B cell (primary cell): ENCODE measurements around the gene TTF1. TPM values are rescaled to one million over a fixed set of nuclear protein-coding genes. Genes with fewer than 3 reads are reported as not detected.

ENCODE experiments used
- ATAC-seq: fragments of 200-7000 bp; cut with Tn5 transposase; one replicate; pipeline ENCODE4 v1.10.0; 2021; ENCODE audit warnings: low read depth, mild to moderate bottlenecking, moderate number of reproducible peaks, moderate library complexity
- CTCF ChIA-PET: fragments of 350-600 bp; sonication (Branson Sonifier 250); formaldehyde crosslinking; loops from one replicate; lab custom pipeline; 2021; ENCODE audit warnings: antibody characterized with exemption, inconsistent platforms; lab: Charles Lee
- POLR2A ChIA-PET: fragments of 350-600 bp; sonication (Branson Sonifier 250); formaldehyde crosslinking; loops from one replicate; lab custom pipeline; 2021; ENCODE audit warnings: antibody characterized with exemption; lab: Charles Lee
- DNase-seq: peaks from one replicate; pipeline ENCODE4 v3.0.0; 2013
- H2AFZ ChIP-seq: 2 replicates; pipeline ENCODE4 v1.6.1; 2012; ENCODE audit warnings: mild to moderate bottlenecking, low read depth, low read length; ENCODE audit not compliant: insufficient read depth, poor library complexity, severe bottlenecking
- H3K27ac ChIP-seq, 2 donors: 1 replicate in 1 of 2; 2 replicates in 1 of 2; pipeline ENCODE4 v1.5.1; 2012 to 2013; ENCODE audit warnings: low read length in 2 of 2, mild to moderate bottlenecking in 2 of 2, moderate library complexity in 1 of 2
- H3K27me3 ChIP-seq, 4 experiments: fragments of 200-600 bp in 1 of 4; sonication (generic) in 1 of 4; replicated peaks in 1 of 4; 1 replicate in 2 of 4; 2 replicates in 2 of 4; pipeline versions ENCODE4 v1.6.1 to v1.7.0; 2013 to 2016; ENCODE audit warnings: low read length in 3 of 4, mild to moderate bottlenecking in 2 of 4, mixed read lengths in 1 of 4, moderate library complexity in 1 of 4; ENCODE audit not compliant: insufficient read depth in 4 of 4, control insufficient read depth in 3 of 4; ENCODE audit errors: control extremely low read depth in 1 of 4
- H3K36me3 ChIP-seq, 2 experiments: replicated peaks in 1 of 2; 1 replicate in 1 of 2; 2 replicates in 1 of 2; pipeline versions ENCODE4 v1.6.1 to v1.7.1; 2013; ENCODE audit warnings: low read length in 1 of 2; ENCODE audit not compliant: insufficient read depth in 2 of 2, control insufficient read depth in 1 of 2; ENCODE audit errors: control extremely low read depth in 1 of 2, extremely low read depth in 1 of 2
- H3K4me1 ChIP-seq, 2 donors: fragments of 200-600 bp in 1 of 2; sonication (generic) in 1 of 2; 1 replicate in 1 of 2; 2 replicates in 1 of 2; pipeline versions ENCODE4 v1.5.1 to v1.6.1; 2013 to 2017; ENCODE audit warnings: low read length in 2 of 2; ENCODE audit not compliant: control insufficient read depth in 2 of 2, insufficient read depth in 2 of 2
- H3K4me2 ChIP-seq: replicated peaks from 2 replicates; pipeline ENCODE3; 2012; ENCODE audit warnings: mild to moderate bottlenecking, low read depth, low read length; ENCODE audit not compliant: poor library complexity, severe bottlenecking
- H3K4me3 ChIP-seq, 5 experiments: fragments of 200-600 bp in 1 of 5; sonication (generic) in 1 of 5; 1 replicate in 3 of 5; 2 replicates in 2 of 5; pipeline versions ENCODE4 v1.5.1 to v1.7.0; 2011 to 2016; ENCODE audit warnings: low read length in 4 of 5, mild to moderate bottlenecking in 4 of 5, low read depth in 2 of 5, control low read depth in 1 of 5, moderate library complexity in 1 of 5; ENCODE audit not compliant: insufficient read depth in 1 of 5; ENCODE audit errors: control extremely low read depth in 1 of 5, extremely low read depth in 1 of 5
- H3K79me2 ChIP-seq: fragments of 200-600 bp; sonication (generic); one replicate; pipeline ENCODE4 v1.6.0; 2016; ENCODE audit warnings: low read length; ENCODE audit not compliant: control insufficient read depth, insufficient read depth
- H3K9ac ChIP-seq: fragments of 200-600 bp; sonication (generic); 2 replicates; pipeline ENCODE4 v1.6.1; 2017; ENCODE audit warnings: mild to moderate bottlenecking, low read length, moderate library complexity
- H3K9me3 ChIP-seq, 3 donors: one replicate each; pipeline versions ENCODE4 v1.6.1 to v1.7.1; 2013; ENCODE audit warnings: low read length in 2 of 3; ENCODE audit not compliant: control insufficient read depth in 2 of 3, insufficient read depth in 1 of 3; ENCODE audit errors: control extremely low read depth in 1 of 3
- H4K20me1 ChIP-seq: 2 replicates; pipeline ENCODE4 v1.6.0; 2012; ENCODE audit warnings: mild to moderate bottlenecking, low read length; ENCODE audit not compliant: insufficient read depth, control insufficient read depth, poor library complexity, severe bottlenecking
- H3K27ac Mint-ChIP-seq: one replicate; pipeline ENCODE4 v1.8.0; 2021; ENCODE audit warnings: mixed read lengths
- H3K27me3 Mint-ChIP-seq: one replicate; pipeline ENCODE4 v1.8.0; 2021; ENCODE audit warnings: mixed read lengths
- H3K4me1 Mint-ChIP-seq: one replicate; pipeline ENCODE4 v1.8.0; 2021; ENCODE audit warnings: mixed read lengths
- H3K4me3 Mint-ChIP-seq: one replicate; pipeline ENCODE4 v1.8.0; 2021; ENCODE audit warnings: mixed read lengths
- H3K9me3 Mint-ChIP-seq: one replicate; pipeline ENCODE4 v1.8.0; 2022; ENCODE audit warnings: mixed read lengths; ENCODE audit not compliant: insufficient read depth
- CTCF ChIP-seq: fragments of 200-600 bp; IDR thresholded peaks from one replicate; pipeline ENCODE4 v1.8.0; 2022; ENCODE audit warnings: antibody characterized with exemption, mild to moderate bottlenecking
- EZH2 ChIP-seq: IDR thresholded peaks from 2 replicates; pipeline ENCODE4 v1.6.1; 2012; ENCODE audit warnings: borderline replicate concordance, low read depth, mild to moderate bottlenecking, moderate library complexity, low read length; ENCODE audit not compliant: insufficient read depth, poor library complexity, severe bottlenecking
- WGBS: methylation state at CpG from one replicate; pipeline ENCODE4 v1.1.5; 2013; ENCODE audit warnings: missing lambda C conversion rate; ENCODE audit not compliant: insufficient coverage; 5-methylcytosine and 5-hydroxymethylcytosine counted together
- intact Hi-C: fragments of 100-400 bp; cut with micrococcal nuclease; formaldehyde crosslinking; loops from one replicate; pipeline ENCODE4 v1.10.0; 2022
- polyA plus RNA-seq: library from polyadenylated mRNA; depleted of rRNA; stranded (reverse); fragments of >200 nt; gene quantifications from 2 replicates; pipeline ENCODE4 v1.2.3, GENCODE V29; 2012
- total RNA-seq, 2 donors: library from RNA; stranded (reverse); fragments of 120-200 nt in 1 of 2; gene quantifications; 1 replicate in 1 of 2; 2 replicates in 1 of 2; pipeline versions ENCODE4 v1.2.3 to v1.2.4, GENCODE V29; 2013 to 2022

Gene TTF1
- total and polyA plus RNA-seq, 2 donors (not counting 1 experiment from before 2014, with no cell fraction given): 12.3 to 26.3 TPM

GRCh38 chr9:132372177-132373095 lies 34.2 kb downstream of the TTF1 start:
- TF ChIP-seq CTCF: no peak
- peak overlapping the region; percentile 25 to 38 for H3K27ac ChIP-seq
- no peak overlapping the region for H3K9ac ChIP-seq
- ChIA-PET POLR2A (interaction anchor here (0.7 to 2.3 kb wide), 6 partner anchors 9 to 33 kb away, joined by 3 to 11 read pairs (median 6); partner anchors contain the start of gene SETX), CTCF (interaction anchor here (0.6 to 1.7 kb wide), 9 partner anchors 10 to 103 kb away, joined by 3 to 8 read pairs (median 4); partner anchors contain the start of gene SETX)
- peak overlapping the region; percentile 59 for H2AFZ ChIP-seq
- DNase-seq (peak; percentile 36), ATAC-seq (peak; percentile 48)
- no peak overlapping the region for H3K4me3 ChIP-seq
- no peaks in the 10 kb centered on the region for H3K9me3 ChIP-seq
- peak overlapping the region; percentile 74 for H3K4me3 Mint-ChIP-seq
- H3K27ac Mint-ChIP-seq: peak overlapping the region; percentile 91
- H3K4me1 Mint-ChIP-seq: peaks cover 38% of the 10 kb centered on the region
- no peaks in the 10 kb centered on the region for H3K27me3 Mint-ChIP-seq
- 51% methylated on average over 8 of the region's 14 CpGs for WGBS
- no peaks in the 10 kb centered on the region for H3K27me3 ChIP-seq
- no peaks in the 10 kb centered on the region for H4K20me1 ChIP-seq
- H3K36me3 ChIP-seq: peaks cover 7 to 21% of the 10 kb centered on the region in 2 experiments
- intact Hi-C loops: no loop called here
- H3K4me1 ChIP-seq: peaks cover 30 to 34% of the 10 kb centered on the region in 2 donors
- peaks cover 21% of the 10 kb centered on the region for H3K79me2 ChIP-seq
- peak overlapping the region; percentile 68 for H3K4me2 ChIP-seq
- H3K9me3 Mint-ChIP-seq: no peaks in the 10 kb centered on the region

GRCh38 chr9:132370592-132370991 lies 36.0 kb downstream of the TTF1 start:
- no peaks in the 10 kb centered on the region for H3K9me3 ChIP-seq
- peaks cover 0 to 7% of the 10 kb centered on the region in 2 experiments for H3K36me3 ChIP-seq
- Mint-ChIP-seq H3K9me3 (no peaks in the 10 kb centered on the region), H3K27me3 (no peaks in the 10 kb centered on the region), H3K4me1 (peaks cover 39% of the 10 kb centered on the region), H3K27ac (no peak overlapping the region), H3K4me3 (no peak overlapping the region)
- H2AFZ ChIP-seq: no peak overlapping the region
- no peaks in the 10 kb centered on the region for H3K27me3 ChIP-seq
- no peak overlapping the region for H3K27ac ChIP-seq
- no peak for TF ChIP-seq CTCF
- TF ChIP-seq EZH2: no peak
- H3K79me2 ChIP-seq: peaks cover 14% of the 10 kb centered on the region
- no peak for DNase-seq
- H3K4me3 ChIP-seq: no peak overlapping the region
- ChIA-PET POLR2A (interaction anchor here (0.6 to 1.0 kb wide), 2 partner anchors 11 to 23 kb away, joined by 3 to 7 read pairs; no protein-coding TSS in a partner anchor), CTCF (interaction anchor here (1.0 kb wide), 1 partner anchor 17 kb away, joined by 3 read pairs; no protein-coding TSS in a partner anchor)
- H3K4me2 ChIP-seq: no peak overlapping the region
- intact Hi-C loops: no loop called here
- WGBS: no CpG with 5 or more reads among the region's 4 CpGs
- no peak overlapping the region for H3K9ac ChIP-seq
- H3K4me1 ChIP-seq: peaks cover 36 to 40% of the 10 kb centered on the region in 2 donors
- no peaks in the 10 kb centered on the region for H4K20me1 ChIP-seq
- ATAC-seq: no peak
